GM19043 (cell line): Measurements from ENCODE around the gene DNAJC1.

Experiments used
- ATAC-seq: cut with Tn5 transposase; IDR thresholded peaks from one replicate; pipeline ENCODE4 v1.9.1; 2021; ENCODE audit warnings: low read depth; ENCODE audit not compliant: unreplicated experiment

DNAJC1 gene

GRCh38 chr10:21964983-21965665 lies 38.4 kb downstream of the DNAJC1 start:
- no peak for ATAC-seq

- no peak for ATAC-seq
Measured at GRCh38 chr10:21962358-21962757, 41.2 kb downstream of the DNAJC1 start.

DNA sequence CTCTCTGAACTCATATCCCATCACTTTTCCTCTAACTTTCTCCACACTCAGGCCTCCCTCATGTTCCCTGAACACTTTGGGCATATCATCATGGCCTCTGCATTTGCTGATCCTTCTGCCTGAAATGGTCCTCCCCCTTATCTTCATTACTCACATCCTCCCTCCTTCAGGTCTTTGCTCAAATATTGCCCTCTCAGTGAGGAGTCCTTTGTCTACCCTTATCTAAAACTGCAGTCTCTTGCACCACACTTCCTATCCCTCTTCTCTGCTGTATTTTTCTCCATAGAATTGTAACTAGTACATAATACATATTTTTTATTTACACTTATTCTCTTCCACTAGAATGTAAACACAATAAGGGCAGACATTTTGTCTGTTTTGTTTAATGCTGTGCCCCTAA lies 41.7 kb downstream of the DNAJC1 start:
- ATAC-seq = no peak

DNA sequence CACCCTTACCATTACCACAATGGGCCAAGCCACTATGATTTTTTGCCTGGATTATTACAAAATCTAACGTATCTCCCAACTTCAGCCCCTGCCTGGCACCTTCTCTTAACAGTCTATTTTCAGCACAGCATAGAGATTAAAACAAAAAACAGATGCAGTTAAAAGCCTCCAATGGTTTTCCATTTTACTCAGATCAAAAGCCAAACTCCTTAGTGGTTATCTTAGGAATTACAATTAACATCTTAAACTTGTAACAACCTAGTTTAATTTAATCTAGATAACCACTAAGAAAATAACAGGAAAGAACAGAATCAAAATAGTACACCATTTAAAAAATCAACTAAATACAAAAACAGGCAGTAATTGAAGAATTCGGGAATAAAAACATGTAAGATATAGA lies 43.5 kb downstream of the DNAJC1 start:
- no peak for ATAC-seq

GRCh38 chr10:21954690-21955089 lies 48.8 kb downstream of the DNAJC1 start:
- ATAC-seq = no peak

DNA sequence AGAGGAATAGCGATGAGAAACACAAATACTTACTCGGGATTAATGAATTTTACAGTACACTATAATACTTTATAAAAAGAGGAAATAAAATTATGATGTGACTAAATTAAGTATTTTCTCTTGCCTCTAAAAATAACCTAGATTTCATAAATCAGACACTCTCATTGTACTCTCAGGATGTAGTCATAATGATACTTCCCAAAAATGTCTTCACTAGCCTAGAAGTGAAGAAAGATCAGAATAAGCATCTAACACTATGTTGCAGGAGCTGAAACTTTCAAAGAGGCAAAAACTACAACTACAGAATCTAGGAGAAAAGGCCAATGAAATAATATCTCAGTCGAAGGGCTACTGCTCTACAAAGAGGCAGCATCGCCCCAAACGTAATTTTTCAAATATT lies 49.4 kb downstream of the DNAJC1 start:
- peak; percentile 52 for ATAC-seq

DNA sequence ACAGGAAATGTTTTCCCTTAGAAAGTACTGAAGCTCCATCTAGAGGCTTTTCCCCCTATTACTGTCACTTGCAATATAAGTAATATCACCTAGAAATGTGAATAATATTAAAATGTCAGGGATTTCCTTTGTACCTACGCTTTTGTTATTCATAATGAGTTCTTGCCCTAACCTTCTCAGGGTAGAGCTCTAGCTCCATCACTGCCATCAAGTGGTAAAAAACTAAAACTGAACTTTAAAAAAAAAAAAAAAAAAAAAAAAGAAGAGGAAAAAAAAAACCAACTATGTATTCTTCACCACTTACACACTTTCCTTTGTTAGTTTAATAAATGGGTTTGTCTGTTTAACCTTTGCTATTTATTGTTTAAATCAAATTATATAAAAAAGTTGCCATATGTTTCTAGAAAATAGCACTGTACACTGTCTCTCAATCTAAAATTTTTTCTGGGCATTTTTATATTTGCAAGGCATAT lies 49.9 kb downstream of the DNAJC1 start:
- ATAC-seq = peak; percentile 56

- ATAC-seq = no peak
Measured at GRCh38 chr10:21950566-21950965, 53.0 kb downstream of the DNAJC1 start.

DNA sequence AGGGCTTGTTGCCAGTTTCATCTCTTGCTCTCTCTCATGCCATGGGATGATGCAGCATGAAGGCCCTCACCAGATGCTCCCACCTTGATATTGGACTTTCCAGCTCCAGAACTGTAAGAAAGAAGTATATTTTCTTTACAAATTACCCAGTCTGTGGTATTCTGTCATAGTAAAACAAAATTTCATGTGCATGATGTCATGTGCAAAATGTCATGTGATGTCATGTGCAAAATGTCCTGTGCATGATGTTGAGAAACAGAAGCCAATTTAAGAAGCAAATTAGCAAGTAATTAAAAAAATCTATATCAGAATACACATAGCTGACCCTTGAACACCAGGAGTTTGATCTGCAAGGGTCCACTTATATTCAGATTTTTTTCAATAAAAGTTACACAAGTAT lies 56.6 kb downstream of the DNAJC1 start:
- ATAC-seq = no peak

- no peak for ATAC-seq
Measured at GRCh38 chr10:21944727-21945386, 58.7 kb downstream of the DNAJC1 start.

DNA sequence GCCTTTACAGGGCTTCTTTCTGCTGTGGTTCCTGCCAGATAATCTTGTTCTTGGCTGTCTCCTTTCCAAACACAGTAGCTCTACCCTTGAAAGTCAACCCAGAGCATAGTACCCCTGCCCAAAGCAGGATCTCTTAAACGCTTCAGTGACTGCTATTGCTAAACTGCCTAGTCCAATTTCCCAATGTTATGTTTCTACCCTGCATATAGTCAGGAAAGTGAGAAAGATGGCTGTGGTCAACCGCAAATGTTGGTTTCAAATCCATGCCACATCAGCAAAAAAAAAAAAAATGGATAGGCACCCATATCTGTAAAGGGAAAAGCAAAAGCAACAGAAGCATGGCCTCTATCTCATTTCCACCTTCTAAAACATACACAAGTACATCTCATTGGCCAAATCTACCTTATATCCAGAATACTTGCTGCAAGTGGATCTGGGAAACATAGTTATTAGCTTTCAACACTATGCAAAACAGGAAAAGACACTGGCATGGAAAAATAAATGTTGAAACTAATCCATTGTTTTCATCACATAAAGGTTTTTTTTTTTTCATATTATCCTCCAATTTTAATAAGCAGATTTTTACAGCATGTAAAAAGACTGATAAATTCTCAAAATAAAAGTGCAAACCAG lies 59.8 kb downstream of the DNAJC1 start:
- no peak for ATAC-seq

GRCh38 chr10:21935439-21936023 lies 68.0 kb downstream of the DNAJC1 start:
- no peak for ATAC-seq

DNA sequence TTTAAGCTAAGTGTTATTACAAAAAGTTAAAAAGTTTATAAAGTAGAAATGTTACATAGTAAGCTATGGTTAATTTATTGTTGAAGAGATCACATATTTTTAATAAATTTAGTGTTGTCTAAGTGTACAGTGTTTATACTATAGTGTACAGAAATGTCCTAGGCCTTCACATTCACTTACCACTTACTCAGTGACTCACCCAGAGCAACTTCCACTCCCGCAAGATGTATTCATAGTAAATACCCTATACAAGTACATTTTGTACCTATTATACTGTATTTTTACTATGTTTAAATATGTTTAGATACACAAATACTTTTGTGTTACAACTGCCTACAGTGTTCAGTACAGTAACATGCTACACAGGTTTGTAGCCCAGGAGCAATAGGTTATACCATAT lies 69.2 kb downstream of the DNAJC1 start:
- no peak for ATAC-seq

GRCh38 chr10:21929070-21929469 lies 74.5 kb downstream of the DNAJC1 start:
- no peak for ATAC-seq

DNA sequence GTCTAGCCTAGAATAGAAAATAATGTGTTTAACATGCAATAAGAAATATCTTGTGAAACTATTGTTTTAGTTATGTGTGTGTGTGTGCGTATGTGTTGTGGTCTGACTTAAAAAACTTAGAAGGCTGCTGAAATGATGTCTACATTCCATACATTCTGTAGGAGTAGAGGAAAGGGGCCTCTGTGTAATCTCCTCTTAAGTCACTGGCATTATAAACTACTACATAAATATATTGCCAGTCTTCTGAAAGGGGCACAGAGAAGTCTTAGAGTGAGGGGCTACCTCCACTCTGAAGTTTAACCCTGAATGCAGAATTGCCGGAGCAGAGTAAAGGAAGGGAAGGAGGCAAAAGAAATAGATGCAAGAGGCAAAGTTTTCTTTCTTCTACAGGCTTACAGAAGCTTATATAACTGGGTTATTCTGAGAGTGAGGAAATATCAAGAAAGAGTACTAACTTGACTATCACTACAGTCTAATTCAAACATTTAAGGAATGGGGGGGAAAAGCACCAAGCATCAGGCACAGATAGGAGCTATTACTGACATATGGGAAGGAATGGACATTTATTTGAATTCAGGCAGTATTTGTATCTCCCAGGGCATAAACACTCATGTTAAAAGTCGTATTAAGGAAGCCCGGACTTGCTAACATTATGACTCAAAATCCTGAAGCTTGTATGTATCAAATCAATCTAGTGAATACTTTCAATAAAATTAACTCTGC lies 75.7 kb downstream of the DNAJC1 start:
- no peak for ATAC-seq

GRCh38 chr10:21926949-21927348 lies 76.6 kb downstream of the DNAJC1 start:
- no peak for ATAC-seq

- ATAC-seq = no peak
Measured at GRCh38 chr10:21926358-21926925, 77.1 kb downstream of the DNAJC1 start.

GRCh38 chr10:21925851-21926250 lies 77.7 kb downstream of the DNAJC1 start:
- no peak for ATAC-seq

DNA sequence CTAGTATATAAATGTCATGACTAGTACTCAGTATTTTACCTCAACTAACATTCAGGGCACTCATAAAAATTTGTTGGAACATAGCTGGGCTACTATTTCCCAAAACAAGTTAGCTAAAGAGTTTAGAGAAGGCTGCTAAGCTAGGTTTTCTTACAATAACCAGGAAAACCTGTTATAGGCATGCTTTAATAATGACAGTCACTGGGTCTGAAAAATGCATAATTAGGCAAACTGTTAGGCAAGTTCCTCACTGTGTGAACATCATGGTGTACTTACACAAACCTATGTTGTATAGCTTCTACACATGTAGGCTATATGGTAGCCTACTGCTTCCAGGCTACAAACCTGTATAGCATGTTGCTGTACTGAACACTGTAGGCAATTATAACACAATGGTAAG lies 79.0 kb downstream of the DNAJC1 start:
- ATAC-seq = no peak

GRCh38 chr10:21920633-21921032 lies 82.9 kb downstream of the DNAJC1 start:
- ATAC-seq = no peak
